A673 (cell line): ENCODE measurements around the gene TNFRSF21.

Experiments used
- EZH2 ChIP-seq: fragments of 200-600 bp; sonication (generic); IDR thresholded peaks from 2 replicates; pipeline ENCODE4 v1.6.1; 2017; ENCODE audit warnings: borderline replicate concordance, low read depth, mild to moderate bottlenecking, mixed read lengths, antibody characterized with exemption, low read length; ENCODE audit not compliant: poor library complexity, severe bottlenecking
- TF ChIP-seq, protein P1 (sequence below): fragments of 300-800, 200-600 bp; sonication (generic); conservative IDR thresholded peaks from 2 replicates; pipeline ENCODE4 v1.5.1; 2017; ENCODE audit warnings: low read depth, mild to moderate bottlenecking, antibody characterized with exemption, low read length, moderate library complexity, mixed read lengths

DNA sequence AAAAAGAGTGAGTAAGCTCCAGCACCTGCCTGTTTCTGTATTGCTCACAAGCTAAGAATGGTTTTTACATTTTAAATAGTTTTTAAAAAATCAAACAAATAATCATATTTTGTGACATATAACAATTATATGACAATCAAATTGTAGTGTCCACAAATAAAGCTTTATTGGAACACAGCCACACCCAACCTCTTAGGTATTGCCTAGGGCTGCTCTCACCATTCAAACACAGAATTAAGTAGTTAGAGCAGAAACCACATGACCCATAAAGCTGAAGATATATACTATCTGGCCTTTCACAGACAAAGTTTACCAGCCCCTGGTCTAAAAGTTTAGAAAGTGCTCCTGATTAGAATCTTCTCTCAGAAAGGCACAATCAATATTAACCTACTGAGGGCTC is 11.2 kb downstream of the TNFRSF21 start:
- TF ChIP-seq, protein P1, sequence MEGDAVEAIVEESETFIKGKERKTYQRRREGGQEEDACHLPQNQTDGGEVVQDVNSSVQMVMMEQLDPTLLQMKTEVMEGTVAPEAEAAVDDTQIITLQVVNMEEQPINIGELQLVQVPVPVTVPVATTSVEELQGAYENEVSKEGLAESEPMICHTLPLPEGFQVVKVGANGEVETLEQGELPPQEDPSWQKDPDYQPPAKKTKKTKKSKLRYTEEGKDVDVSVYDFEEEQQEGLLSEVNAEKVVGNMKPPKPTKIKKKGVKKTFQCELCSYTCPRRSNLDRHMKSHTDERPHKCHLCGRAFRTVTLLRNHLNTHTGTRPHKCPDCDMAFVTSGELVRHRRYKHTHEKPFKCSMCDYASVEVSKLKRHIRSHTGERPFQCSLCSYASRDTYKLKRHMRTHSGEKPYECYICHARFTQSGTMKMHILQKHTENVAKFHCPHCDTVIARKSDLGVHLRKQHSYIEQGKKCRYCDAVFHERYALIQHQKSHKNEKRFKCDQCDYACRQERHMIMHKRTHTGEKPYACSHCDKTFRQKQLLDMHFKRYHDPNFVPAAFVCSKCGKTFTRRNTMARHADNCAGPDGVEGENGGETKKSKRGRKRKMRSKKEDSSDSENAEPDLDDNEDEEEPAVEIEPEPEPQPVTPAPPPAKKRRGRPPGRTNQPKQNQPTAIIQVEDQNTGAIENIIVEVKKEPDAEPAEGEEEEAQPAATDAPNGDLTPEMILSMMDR, result no peak
- no peak for TF ChIP-seq EZH2
